Prostate gland (tissue), 2 donors: ENCODE results near the gene POU3F3. TPM values are rescaled to one million over a fixed set of nuclear protein-coding genes. Genes with fewer than 3 reads are reported as not detected.

Experiments used
- DNase-seq: peaks from one replicate; pipeline ENCODE4 v3.0.0-alpha.2; 2019; ENCODE audit warnings: low spot score
- H3K27ac ChIP-seq, 2 donors: fragments of 200-600 bp; sonication (generic); 2 replicates each; pipeline ENCODE4 v1.5.1; 2017 to 2019
- H3K27me3 ChIP-seq: fragments of 200-600 bp; sonication (generic); replicated peaks from 2 replicates; pipeline ENCODE4 v1.5.1; 2019; ENCODE audit not compliant: insufficient read depth
- H3K36me3 ChIP-seq, 2 donors: fragments of 200-600 bp; sonication (generic); 1 replicate in 1 of 2; 2 replicates in 1 of 2; pipeline versions ENCODE4 v1.5.1 to v1.8.1; 2017 to 2019
- H3K4me1 ChIP-seq: fragments of 200-600 bp; sonication (generic); replicated peaks from 2 replicates; pipeline ENCODE4 v1.5.1; 2019
- H3K4me3 ChIP-seq, 2 donors: fragments of 200-600 bp; sonication (generic); 2 replicates each; pipeline ENCODE4 v1.5.1; 2017 to 2019
- H3K9me3 ChIP-seq: fragments of 200-600 bp; sonication (generic); 2 replicates; pipeline ENCODE4 v1.5.1; 2017
- POLR2A ChIP-seq: fragments of 450-650 bp; IDR thresholded peaks from one replicate; pipeline ENCODE4 v1.6.1; 2016; ENCODE audit warnings: antibody characterized with exemption, mild to moderate bottlenecking
- POLR2AphosphoS5 ChIP-seq: sonication (generic); formaldehyde crosslinking; IDR thresholded peaks from one replicate; pipeline ENCODE4 v1.6.1; 2017; ENCODE audit warnings: antibody characterized with exemption
- WGBS: methylation state at CpG from one replicate; pipeline ENCODE4 v1.1.5; 2018; 5-methylcytosine and 5-hydroxymethylcytosine counted together
- intact Hi-C: fragments of 100-400 bp; cut with DNase I; formaldehyde crosslinking; loops from one replicate; pipeline ENCODE4 v1.14.2; 2022
- total RNA-seq, 2 donors: library from RNA; depleted of rRNA; stranded (reverse); fragments of >200 nt; gene quantifications; one replicate each; pipeline ENCODE4 v1.1.0, GENCODE V29; 2016
- TF ChIP-seq, protein P1 (sequence below), 4 experiments: fragments of 200-600 bp in 2 of 4; fragments of 450-650 bp in 2 of 4; sonication (generic) in 2 of 4; IDR thresholded peaks; 1 replicate in 3 of 4; 2 replicates in 1 of 4; pipeline ENCODE4 v1.5.1; 2016 to 2019; ENCODE audit warnings: antibody characterized with exemption in 4 of 4, mild to moderate bottlenecking in 2 of 4, moderate library complexity in 2 of 4

The POU3F3 gene
- total RNA-seq, 2 donors from 2014 or later: 2.2 TPM; not detected in 1

DNA sequence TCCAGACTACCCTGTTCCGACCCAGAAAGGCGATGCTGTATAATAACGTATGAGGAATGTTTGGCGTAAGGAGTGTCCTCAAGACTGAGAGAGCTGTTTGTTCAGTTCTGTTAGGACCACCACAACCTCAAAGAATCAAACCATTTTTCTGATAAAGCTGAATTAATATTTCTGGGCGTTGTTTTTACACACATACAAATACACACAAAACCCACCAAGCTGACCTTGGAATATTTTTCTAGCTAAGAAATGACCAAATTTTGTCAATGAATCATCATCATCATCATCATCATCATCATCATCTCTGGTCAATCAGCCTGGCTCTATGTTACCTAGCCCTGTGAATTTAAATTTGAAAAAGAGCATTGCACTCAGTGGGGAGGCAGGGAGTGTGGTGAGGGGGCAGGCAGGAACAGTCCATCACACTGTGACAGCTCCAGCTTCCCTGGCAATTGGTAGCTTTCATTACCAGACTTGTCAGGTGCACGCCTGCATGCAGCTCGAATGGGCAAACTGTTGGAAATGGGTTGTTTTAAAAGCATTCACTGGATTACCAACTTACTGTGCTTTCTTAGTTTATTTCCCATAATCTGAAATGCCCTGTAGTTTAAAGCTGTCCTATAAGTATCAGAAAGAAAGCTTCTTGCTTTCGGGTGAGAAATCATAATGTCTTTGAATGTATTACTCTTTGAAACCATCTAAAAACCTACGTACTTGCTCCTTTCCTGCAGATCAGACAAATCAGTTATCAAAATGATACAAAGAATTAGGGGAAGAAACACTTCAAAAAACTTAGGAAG, 6.9 kb upstream of the POU3F3 start:
- Histone ChIP-seq H3K27me3 (peaks cover 57% of the 10 kb centered on the region), H3K9me3 (no peaks in the 10 kb centered on the region), H3K4me3 (no peak overlapping the region), H3K36me3 (no peaks in the 10 kb centered on the region), H3K27ac (no peak overlapping the region), H3K4me1 (no peaks in the 10 kb centered on the region)
- intact Hi-C loops: no loop called here
- TF ChIP-seq, protein P1, sequence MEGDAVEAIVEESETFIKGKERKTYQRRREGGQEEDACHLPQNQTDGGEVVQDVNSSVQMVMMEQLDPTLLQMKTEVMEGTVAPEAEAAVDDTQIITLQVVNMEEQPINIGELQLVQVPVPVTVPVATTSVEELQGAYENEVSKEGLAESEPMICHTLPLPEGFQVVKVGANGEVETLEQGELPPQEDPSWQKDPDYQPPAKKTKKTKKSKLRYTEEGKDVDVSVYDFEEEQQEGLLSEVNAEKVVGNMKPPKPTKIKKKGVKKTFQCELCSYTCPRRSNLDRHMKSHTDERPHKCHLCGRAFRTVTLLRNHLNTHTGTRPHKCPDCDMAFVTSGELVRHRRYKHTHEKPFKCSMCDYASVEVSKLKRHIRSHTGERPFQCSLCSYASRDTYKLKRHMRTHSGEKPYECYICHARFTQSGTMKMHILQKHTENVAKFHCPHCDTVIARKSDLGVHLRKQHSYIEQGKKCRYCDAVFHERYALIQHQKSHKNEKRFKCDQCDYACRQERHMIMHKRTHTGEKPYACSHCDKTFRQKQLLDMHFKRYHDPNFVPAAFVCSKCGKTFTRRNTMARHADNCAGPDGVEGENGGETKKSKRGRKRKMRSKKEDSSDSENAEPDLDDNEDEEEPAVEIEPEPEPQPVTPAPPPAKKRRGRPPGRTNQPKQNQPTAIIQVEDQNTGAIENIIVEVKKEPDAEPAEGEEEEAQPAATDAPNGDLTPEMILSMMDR (IDR thresholded peaks at IDR 0.05): no peak
- TF ChIP-seq POLR2AphosphoS5: no peak
- no peak for TF ChIP-seq POLR2A
- DNase-seq: no peak
- WGBS: 27% methylated on average over 9 of the region's 9 CpGs

DNA sequence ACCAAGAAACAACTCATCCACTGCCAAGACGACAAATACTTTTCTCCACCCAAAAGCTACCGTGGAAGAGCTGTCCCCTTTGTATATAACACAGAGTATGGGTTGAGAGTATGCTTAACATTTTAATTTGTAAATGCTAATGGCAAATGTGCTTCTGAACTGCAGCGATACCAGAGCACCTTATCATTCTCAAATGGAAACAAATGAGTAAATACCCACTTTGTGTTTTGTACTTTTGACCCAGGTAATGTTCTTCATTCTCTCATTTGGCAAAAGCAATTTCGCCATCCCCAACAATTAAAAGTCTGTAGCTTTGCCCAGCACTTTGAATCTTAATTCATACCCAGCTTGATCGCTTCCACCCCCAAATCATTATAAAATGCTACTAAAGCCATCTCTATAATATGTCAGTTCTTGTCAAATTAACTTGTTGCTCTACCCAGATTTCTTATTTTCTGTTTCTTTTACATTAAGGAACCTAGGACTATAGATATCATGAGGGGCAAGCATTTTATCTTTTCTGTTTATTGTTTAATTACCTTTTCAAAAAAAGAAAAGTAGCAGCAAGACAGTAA, 6.2 kb upstream of the POU3F3 start:
- Histone ChIP-seq H3K27ac (no peak overlapping the region), H3K36me3 (no peaks in the 10 kb centered on the region), H3K4me1 (no peaks in the 10 kb centered on the region), H3K9me3 (no peaks in the 10 kb centered on the region), H3K27me3 (peaks cover 57% of the 10 kb centered on the region), H3K4me3 (no peak overlapping the region)
- WGBS: 20% methylated on average over 5 of the region's 5 CpGs
- intact Hi-C loops: no loop called here
- TF ChIP-seq, protein P1 (IDR thresholded peaks at IDR 0.05): no peak
- TF ChIP-seq POLR2A (no peak), POLR2AphosphoS5 (no peak)
- DNase-seq: no peak

DNA sequence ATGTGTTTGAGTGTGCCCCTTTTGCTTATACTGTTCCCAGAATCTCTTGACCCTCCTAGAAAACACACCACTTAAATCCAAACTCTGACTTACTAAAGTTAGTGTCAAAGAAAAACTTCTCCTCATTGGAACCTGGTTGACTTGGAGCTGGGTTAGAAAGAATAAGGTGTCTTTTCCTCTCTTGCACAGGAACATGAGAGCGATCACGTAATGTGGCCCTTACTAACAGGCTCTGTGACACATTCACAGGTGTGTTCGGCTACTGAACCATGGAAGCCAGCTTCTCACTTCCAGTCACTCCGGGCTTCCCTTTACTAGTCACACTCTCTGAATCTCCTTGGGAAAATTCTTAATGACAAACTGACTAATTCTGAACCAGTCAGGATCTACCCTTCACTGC, 5.4 kb upstream of the POU3F3 start:
- Histone ChIP-seq H3K9me3 (no peaks in the 10 kb centered on the region), H3K27ac (no peak overlapping the region), H3K4me3 (no peak overlapping the region), H3K27me3 (peaks cover 57% of the 10 kb centered on the region), H3K36me3 (no peaks in the 10 kb centered on the region), H3K4me1 (no peaks in the 10 kb centered on the region)
- intact Hi-C loops: no loop called here
- DNase-seq: no peak
- 37% methylated on average over 4 of the region's 4 CpGs for WGBS
- no peak for TF ChIP-seq POLR2A
- TF ChIP-seq, protein P1 (IDR thresholded peaks at IDR 0.05): no peak
- TF ChIP-seq POLR2AphosphoS5: no peak

DNA sequence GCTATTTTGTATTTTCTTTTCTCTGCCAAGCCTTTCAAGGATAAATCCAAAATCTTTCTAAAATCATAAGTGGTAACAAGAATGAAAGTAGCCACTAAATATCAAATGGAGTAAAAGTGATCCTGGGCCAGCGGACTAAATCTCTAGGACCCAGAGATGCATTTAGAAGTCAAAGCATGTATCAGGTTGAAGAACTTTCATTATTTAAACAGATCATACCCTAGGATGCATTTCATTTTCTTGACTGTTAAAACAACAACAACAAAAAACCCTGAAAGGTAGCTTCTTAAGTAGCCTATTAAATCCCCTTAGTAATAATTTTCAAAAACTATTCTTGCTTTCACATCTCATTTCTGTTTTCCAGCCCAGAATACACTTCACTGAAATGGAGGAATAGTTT, 4.8 kb upstream of the POU3F3 start:
- intact Hi-C loops: no loop called here
- TF ChIP-seq POLR2A (no peak), POLR2AphosphoS5 (no peak)
- TF ChIP-seq, protein P1 (IDR thresholded peaks at IDR 0.05): no peak
- H3K9me3 ChIP-seq: no peaks in the 10 kb centered on the region
- no peaks in the 10 kb centered on the region for H3K36me3 ChIP-seq
- H3K27me3 ChIP-seq: peaks cover 56% of the 10 kb centered on the region
- H3K4me1 ChIP-seq: no peaks in the 10 kb centered on the region
- no peak overlapping the region for H3K4me3 ChIP-seq
- no peak overlapping the region for H3K27ac ChIP-seq
- DNase-seq: no peak
- WGBS: 21% methylated on average over 1 of the region's 1 CpG
